Stimulated activated CD8-positive, alpha-beta memory T cell treated with anti-CD3 and anti-CD28 coated beads, Interleukin-7, amount 100 ng/mL, for 4 hours (primary cell): ENCODE results near the gene AGAP1.

Source experiments
- DNase-seq, 2 donors: peaks; one replicate each; pipeline ENCODE4 v3.0.0-alpha.2; 2020; ENCODE audit warnings: low read depth in 2 of 2

The AGAP1 gene

GRCh38 chr2:235688511-235689426 is 194.9 kb downstream of the AGAP1 start:
- no peak for DNase-seq

- no peak for DNase-seq
These were observed 195.6 kb downstream of the AGAP1 start for GRCh38 chr2:235689427-235689853.

- no peak for DNase-seq
These were observed 196.4 kb downstream of the AGAP1 start for GRCh38 chr2:235690082-235690808.

GRCh38 chr2:235690809-235691450 is 197.1 kb downstream of the AGAP1 start:
- DNase-seq, result no peak

- DNase-seq, result no peak
These were observed 198.2 kb downstream of the AGAP1 start for GRCh38 chr2:235692076-235692475.

GRCh38 chr2:235692671-235693171 is 198.9 kb downstream of the AGAP1 start:
- no peak for DNase-seq

- DNase-seq, result no peak
These were observed 199.4 kb downstream of the AGAP1 start for GRCh38 chr2:235693279-235693678.

GRCh38 chr2:235694721-235695601 is 201.1 kb downstream of the AGAP1 start:
- DNase-seq, result no peak

GRCh38 chr2:235695602-235695895 is 201.7 kb downstream of the AGAP1 start:
- no peak for DNase-seq

- no peak for DNase-seq
These were observed 203.2 kb downstream of the AGAP1 start for GRCh38 chr2:235697041-235697440.

- DNase-seq, result no peak
These were observed 204.2 kb downstream of the AGAP1 start for GRCh38 chr2:235698028-235698427.

GRCh38 chr2:235698491-235698890 is 204.6 kb downstream of the AGAP1 start:
- no peak for DNase-seq

- DNase-seq, result no peak
These were observed 205.7 kb downstream of the AGAP1 start for GRCh38 chr2:235699576-235699975.

- DNase-seq, result no peak
These were observed 207.6 kb downstream of the AGAP1 start for GRCh38 chr2:235701206-235701981.

GRCh38 chr2:235702186-235702585 is 208.3 kb downstream of the AGAP1 start:
- DNase-seq, result no peak

- no peak for DNase-seq
These were observed 210.0 kb downstream of the AGAP1 start for GRCh38 chr2:235703711-235704295.

- DNase-seq, result no peak
These were observed 211.5 kb downstream of the AGAP1 start for GRCh38 chr2:235705296-235705695.

- DNase-seq, result no peak
These were observed 212.7 kb downstream of the AGAP1 start for GRCh38 chr2:235706506-235706905.

- no peak for DNase-seq
These were observed 213.7 kb downstream of the AGAP1 start for GRCh38 chr2:235707411-235708096.
